ENCODE results near the gene UROC1. TPM values are rescaled to one million over a fixed set of nuclear protein-coding genes. Genes with fewer than 3 reads are reported as not detected.

UROC1 gene
- total and polyA plus RNA-seq, 2 of the 4 experiments (the other 2 are of a cell fraction), result not detected

DNA sequence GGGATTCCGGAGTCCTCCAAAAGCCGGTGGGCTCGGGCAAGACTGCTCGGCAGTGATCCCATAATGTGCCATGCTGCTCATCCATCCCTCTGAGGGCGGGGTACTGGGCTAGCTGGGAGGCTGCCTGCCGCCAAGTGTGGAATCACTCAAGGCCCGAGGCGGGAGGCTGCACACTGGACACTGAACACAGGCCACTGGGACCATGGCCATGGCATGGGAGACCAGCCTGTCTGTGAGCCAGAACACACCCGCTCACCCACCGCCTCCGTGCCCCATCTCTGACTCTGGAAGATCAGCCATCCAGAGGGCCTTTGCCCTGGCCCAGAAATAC is 39.8 kb upstream of the UROC1 start:
- H3K4me1 ChIP-seq (ENCODE audit: control insufficient read depth, insufficient read depth, low read length), result no peaks in the 10 kb centered on the region
- H3K36me3 ChIP-seq (ENCODE audit: control insufficient read depth, insufficient read depth, low read length), result no peaks in the 10 kb centered on the region
- no TSS peak for BruUV-seq (replicated peaks)
- H2AFZ ChIP-seq (replicated peaks; ENCODE audit: low read length, poor library complexity), result no peak overlapping the region
- no peak overlapping the region for H3K18ac ChIP-seq (ENCODE audit: low read depth, low read length)
- H4K91ac ChIP-seq (ENCODE audit: insufficient read depth, low read depth, low read length), result no peak overlapping the region
- in situ Hi-C loops (cut with MboI; ENCODE audit: low sequenced_read_pairs) (no loop called here), dilution Hi-C loops (cut with HindIII; ENCODE audit: low sequenced_read_pairs, unreplicated experiment) (no loop called here), intact Hi-C loops (cut with micrococcal nuclease) (no loop called here)
- H2BK5ac ChIP-seq (ENCODE audit: low read depth, low read length, poor library complexity, severe bottlenecking), result no peak overlapping the region
- no peaks in the 10 kb centered on the region for H3K9me1 ChIP-seq (ENCODE audit: insufficient read depth, low read length)
- no peaks in the 10 kb centered on the region for H4K20me1 ChIP-seq (ENCODE audit: insufficient read depth, low read length)
- H3K4me2 ChIP-seq (ENCODE audit: low read depth, low read length), result no peak overlapping the region
- no peak overlapping the region for H2AK9ac ChIP-seq (replicated peaks; ENCODE audit: low read depth, low read length, poor library complexity)
- H3K9me3 ChIP-seq (ENCODE audit: control insufficient read depth, insufficient read depth, low read length), result no peaks in the 10 kb centered on the region
- H3K9ac ChIP-seq (ENCODE audit: low read depth, low read length), result no peak overlapping the region
- H4K8ac ChIP-seq (ENCODE audit: low read depth in 2 of 2, low read length in 2 of 2), result no peak overlapping the region
- no peak overlapping the region for H2BK120ac ChIP-seq (ENCODE audit: low read depth, low read length)
- H3K4me3 ChIP-seq (ENCODE audit: insufficient read depth, low read depth, low read length), result no peak overlapping the region
- no peak overlapping the region for H3K14ac ChIP-seq (replicated peaks; ENCODE audit: low read depth, low read length)
- H4K5ac ChIP-seq (ENCODE audit: low read depth, low read length), result no peak overlapping the region
- no peak overlapping the region for H3K23ac ChIP-seq (ENCODE audit: low read depth, low read length)
- TF ChIP-seq FOS (IDR thresholded peaks at IDR 0.05; ENCODE audit: low read depth, low read length) (no peak), NFE2L2 (IDR thresholded peaks at IDR 0.05; ENCODE audit: low read depth, low read length) (no peak), MAFK (IDR thresholded peaks at IDR 0.05; ENCODE audit: low read depth, low read length) (no peak), RCOR1 (IDR thresholded peaks at IDR 0.05; ENCODE audit: insufficient replicate concordance, low read length) (no peak), BHLHE40 (IDR thresholded peaks at IDR 0.05; ENCODE audit: low read depth, low read length) (no peak), RFX5 (IDR thresholded peaks at IDR 0.05; ENCODE audit: low read depth, low read length) (no peak)
- TF ChIP-seq, protein P1, sequence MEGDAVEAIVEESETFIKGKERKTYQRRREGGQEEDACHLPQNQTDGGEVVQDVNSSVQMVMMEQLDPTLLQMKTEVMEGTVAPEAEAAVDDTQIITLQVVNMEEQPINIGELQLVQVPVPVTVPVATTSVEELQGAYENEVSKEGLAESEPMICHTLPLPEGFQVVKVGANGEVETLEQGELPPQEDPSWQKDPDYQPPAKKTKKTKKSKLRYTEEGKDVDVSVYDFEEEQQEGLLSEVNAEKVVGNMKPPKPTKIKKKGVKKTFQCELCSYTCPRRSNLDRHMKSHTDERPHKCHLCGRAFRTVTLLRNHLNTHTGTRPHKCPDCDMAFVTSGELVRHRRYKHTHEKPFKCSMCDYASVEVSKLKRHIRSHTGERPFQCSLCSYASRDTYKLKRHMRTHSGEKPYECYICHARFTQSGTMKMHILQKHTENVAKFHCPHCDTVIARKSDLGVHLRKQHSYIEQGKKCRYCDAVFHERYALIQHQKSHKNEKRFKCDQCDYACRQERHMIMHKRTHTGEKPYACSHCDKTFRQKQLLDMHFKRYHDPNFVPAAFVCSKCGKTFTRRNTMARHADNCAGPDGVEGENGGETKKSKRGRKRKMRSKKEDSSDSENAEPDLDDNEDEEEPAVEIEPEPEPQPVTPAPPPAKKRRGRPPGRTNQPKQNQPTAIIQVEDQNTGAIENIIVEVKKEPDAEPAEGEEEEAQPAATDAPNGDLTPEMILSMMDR (conservative IDR thresholded peaks at IDR 0.05; ENCODE audit: low read depth, low read length), result no peak
- H3K27ac ChIP-seq (ENCODE audit: insufficient read depth, low read length), result no peak overlapping the region
- no peak for DNase-seq
- H2AK5ac ChIP-seq (ENCODE audit: low read depth, low read length), result no peak overlapping the region
- no peak overlapping the region for H2BK15ac ChIP-seq (ENCODE audit: low read depth, low read length)
- H3K79me1 ChIP-seq (ENCODE audit: low read depth in 1 of 2, low read length in 2 of 2), result no peaks in the 10 kb centered on the region
- no peak overlapping the region for H2BK20ac ChIP-seq (ENCODE audit: low read depth, low read length)
- ChIA-PET POLR2A (ENCODE audit: unreplicated experiment) (no interaction called here), CTCF (no interaction called here)
- H3K27me3 ChIP-seq (ENCODE audit: control insufficient read depth, insufficient read depth, low read length), result peaks cover 14% of the 10 kb centered on the region; the same call in 1 of the 2 replicates
- ATAC-seq (ENCODE audit: low read depth), result no peak
- WGBS, 2 experiments (ENCODE audit: extremely low coverage in 2 of 2, insufficient read length in 1 of 2), result 92% methylated on average over 6 of the region's 11 CpGs; no CpG with 5 or more reads in 1 of the 2 experiments
- H3K56ac ChIP-seq (ENCODE audit: extremely low read depth, insufficient read depth, low read length), result no peak overlapping the region
- no peak overlapping the region for H3K4ac ChIP-seq (ENCODE audit: low read depth, low read length)
